Heart left ventricle (tissue), 13 donors: Measurements from ENCODE around the gene TMEM267.

Experiments used
- CTCF ChIP-seq, 12 donors: fragments of 200-600 bp; sonication (generic) in 4 of 12; IDR thresholded peaks; one replicate each; pipeline versions ENCODE4 v1.5.0 to v1.8.0; 2018 to 2022; ENCODE audit warnings: antibody characterized with exemption in 12 of 12, mild to moderate bottlenecking in 5 of 12
- POLR2A ChIP-seq, 2 donors: fragments of 450-650 bp; IDR thresholded peaks; one replicate each; pipeline ENCODE4 v1.6.1; 2017; ENCODE audit warnings: antibody characterized with exemption in 2 of 2, mild to moderate bottlenecking in 2 of 2, moderate library complexity in 2 of 2
- donor health status: ischemic (EF 13 %, LVEDD 7.1; RV severe dilation, severe dysfunction).
- donor health status: DM: no; HTN: yes; CAD: no.
- donor health status: DM: no; HTN: no; CAD: no.
- donor health status: ischemic (EF 25% LVEDD 6.9; RV normal size, moderate dysfunction).
- donor health status: ischemic (EF 25% LVEDD 5.7; RV mildly dilated, moderate dysfunction).
- donor health status: ischemic (EF 35%, LVEDD 5.7; RV mildly dilated, moderate dysfunction).
- donor health status: nonischemic (EF 11% LVEDD 7.7; RV severe dilation, severe dysfunction).
- donor health status: DM: yes; HTN: yes; CAD: no.
- donor health status: PGD.
- donor health status: ischemic (EF 29% LVEDD 5.4; RV normal size, mild dysfunction).
- donor health status: nonischemic (EF 23%, LVEDD 6.1; RV moderate dilation, normal function).

GRCh38 chr5:43486353-43486752 is 2.7 kb upstream of the TMEM267 start:
- TF ChIP-seq CTCF (IDR thresholded peaks at IDR 0.05): no peak
- TF ChIP-seq POLR2A (IDR thresholded peaks at IDR 0.05): no peak
